ENCODE data around the gene CXCL13. TPM values are rescaled to one million over a fixed set of nuclear protein-coding genes. Genes with fewer than 3 reads are reported as not detected.
A peak's percentile ranks its signal among the peaks of the same experiment; 100 is the strongest.

Gene CXCL13
- total RNA-seq, 4 donors from 2014 or later, result 1.1 TPM; not detected in 3

- peak; percentile 34 to 42 for DNase-seq
- intact Hi-C loops (cut with DNase I; ENCODE audit: low total_unique reads), result no loop called here
- Histone ChIP-seq H3K27me3 (no peaks in the 10 kb centered on the region), H3K36me3 (no peaks in the 10 kb centered on the region), H3K27ac (no peak overlapping the region), H3K4me1 (no peaks in the 10 kb centered on the region), H3K4me3 (no peak overlapping the region), H3K9me3 (no peaks in the 10 kb centered on the region)
- TF ChIP-seq CTCF (IDR thresholded peaks at IDR 0.05), result peak; percentile 60 to 68 (median 65)
- no peak for TF ChIP-seq POLR2A (IDR thresholded peaks at IDR 0.05)
Measured at GRCh38 chr4:77618383-77619241, 13.0 kb downstream of the CXCL13 start.

GRCh38 chr4:77619408-77619807 is 13.8 kb downstream of the CXCL13 start:
- TF ChIP-seq POLR2A (IDR thresholded peaks at IDR 0.05) (no peak), CTCF (IDR thresholded peaks at IDR 0.05) (no peak)
- Histone ChIP-seq H3K9me3 (no peaks in the 10 kb centered on the region), H3K27me3 (no peaks in the 10 kb centered on the region), H3K4me1 (no peaks in the 10 kb centered on the region), H3K4me3 (no peak overlapping the region), H3K27ac (no peak overlapping the region), H3K36me3 (no peaks in the 10 kb centered on the region)
- intact Hi-C loops (cut with DNase I; ENCODE audit: low total_unique reads), result no loop called here
- no peak for DNase-seq

GRCh38 chr4:77621254-77621653 is 15.6 kb downstream of the CXCL13 start:
- Histone ChIP-seq H3K9me3 (no peaks in the 10 kb centered on the region), H3K27ac (no peak overlapping the region), H3K4me3 (no peak overlapping the region), H3K36me3 (no peaks in the 10 kb centered on the region), H3K27me3 (no peaks in the 10 kb centered on the region), H3K4me1 (no peaks in the 10 kb centered on the region)
- no peak for DNase-seq
- TF ChIP-seq CTCF (IDR thresholded peaks at IDR 0.05) (no peak), POLR2A (IDR thresholded peaks at IDR 0.05) (no peak)
- intact Hi-C loops (cut with DNase I; ENCODE audit: low total_unique reads), result no loop called here

GRCh38 chr4:77623091-77623490 is 17.5 kb downstream of the CXCL13 start:
- DNase-seq, result no peak
- Histone ChIP-seq H3K9me3 (no peaks in the 10 kb centered on the region), H3K4me1 (no peaks in the 10 kb centered on the region), H3K4me3 (no peak overlapping the region), H3K27ac (no peak overlapping the region), H3K36me3 (no peaks in the 10 kb centered on the region), H3K27me3 (no peaks in the 10 kb centered on the region)
- TF ChIP-seq CTCF (IDR thresholded peaks at IDR 0.05) (no peak), POLR2A (IDR thresholded peaks at IDR 0.05) (no peak)
- intact Hi-C loops (cut with DNase I; ENCODE audit: low total_unique reads), result no loop called here

- no peak for TF ChIP-seq CTCF (IDR thresholded peaks at IDR 0.05)
- no peak for TF ChIP-seq POLR2A (IDR thresholded peaks at IDR 0.05)
- Histone ChIP-seq H3K27ac (no peak overlapping the region), H3K4me1 (no peaks in the 10 kb centered on the region), H3K4me3 (no peak overlapping the region), H3K27me3 (no peaks in the 10 kb centered on the region), H3K36me3 (no peaks in the 10 kb centered on the region), H3K9me3 (no peaks in the 10 kb centered on the region)
- no peak for DNase-seq
- intact Hi-C loops (cut with DNase I; ENCODE audit: low total_unique reads), result no loop called here
Measured at GRCh38 chr4:77624213-77624612, 18.6 kb downstream of the CXCL13 start.
